Activated T-cell treated with anti-CD3 and anti-CD28 coated beads, Interleukin-2, amount 50 U/mL, for 72 hours (primary cell): ENCODE data around the gene TOPBP1. TPM values are rescaled to one million over a fixed set of nuclear protein-coding genes. Genes with fewer than 3 reads are reported as not detected.
A peak's percentile ranks its signal among the peaks of the same experiment; 100 is the strongest.

Experiments used
- ATAC-seq, 2 donors: fragments of 150-1000 bp; cut with Tn5 transposase; replicated peaks in 1 of 2; 2 replicates each; pipeline ENCODE4 v1.10.0; 2021; ENCODE audit warnings: moderate library complexity in 2 of 2, mild to moderate bottlenecking in 1 of 2
- DNase-seq, 2 donors: peaks; one replicate each; pipeline ENCODE4 v3.0.0; 2021 to 2022; ENCODE audit warnings: mixed read lengths in 1 of 2
- H3K27ac Mint-ChIP-seq: one replicate; pipeline ENCODE4 v1.8.0; 2022; ENCODE audit warnings: mild to moderate bottlenecking, moderate library complexity, mixed read lengths
- H3K27me3 Mint-ChIP-seq: one replicate; pipeline ENCODE4 v1.8.0; 2022; ENCODE audit warnings: low read depth, mixed read lengths
- H3K36me3 Mint-ChIP-seq, 2 donors: one replicate each; pipeline ENCODE4 v1.8.0; 2022; ENCODE audit warnings: mixed read lengths in 2 of 2, mild to moderate bottlenecking in 1 of 2; ENCODE audit not compliant: insufficient read depth in 2 of 2
- H3K4me1 Mint-ChIP-seq: one replicate; pipeline ENCODE4 v1.8.0; 2022; ENCODE audit warnings: low read depth, mixed read lengths
- H3K4me3 Mint-ChIP-seq, 2 donors: one replicate each; pipeline ENCODE4 v1.8.0; 2022; ENCODE audit warnings: mild to moderate bottlenecking in 2 of 2, mixed read lengths in 2 of 2, moderate library complexity in 2 of 2
- H3K9me3 Mint-ChIP-seq, 2 donors: one replicate each; pipeline ENCODE4 v1.8.0; 2022; ENCODE audit warnings: mixed read lengths in 2 of 2
- total RNA-seq, 2 donors: library from RNA; stranded (reverse); gene quantifications; one replicate each; pipeline ENCODE4 v1.2.3, GENCODE V29; 2022

Gene TOPBP1
- total RNA-seq, 2 donors from 2014 or later, result 86.3 to 102 TPM

DNA sequence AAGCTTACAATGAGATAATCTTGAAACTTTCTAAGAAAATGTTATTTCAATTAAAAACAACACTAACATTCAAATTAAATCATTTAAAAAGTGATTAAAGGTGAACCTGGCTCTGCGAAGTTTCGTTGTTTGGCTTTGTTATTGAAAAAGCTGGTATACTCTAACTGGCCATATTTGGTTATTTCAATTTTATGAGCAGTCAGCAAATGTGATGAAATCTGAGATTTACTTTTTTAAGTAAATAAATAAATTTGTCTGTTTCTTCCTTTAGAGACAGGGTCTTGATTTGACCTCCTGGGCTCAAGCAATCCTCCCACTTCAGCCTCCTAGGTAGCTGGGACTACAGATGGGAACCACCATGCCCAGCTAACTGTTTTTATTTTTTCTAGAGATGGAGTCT lies 50.2 kb downstream of the TOPBP1 start:
- peaks cover 16 to 47% of the 10 kb centered on the region in 2 donors for H3K36me3 Mint-ChIP-seq
- H3K9me3 Mint-ChIP-seq, result no peaks in the 10 kb centered on the region
- no peak for DNase-seq
- no peak overlapping the region for H3K4me3 Mint-ChIP-seq
- no peaks in the 10 kb centered on the region for H3K4me1 Mint-ChIP-seq
- no peaks in the 10 kb centered on the region for H3K27me3 Mint-ChIP-seq
- no peak for ATAC-seq
- H3K27ac Mint-ChIP-seq, result no peak overlapping the region

- H3K4me3 Mint-ChIP-seq, result no peak overlapping the region
- no peaks in the 10 kb centered on the region for H3K4me1 Mint-ChIP-seq
- no peaks in the 10 kb centered on the region for H3K9me3 Mint-ChIP-seq
- no peaks in the 10 kb centered on the region for H3K27me3 Mint-ChIP-seq
- DNase-seq (no peak), ATAC-seq (no peak)
- peaks cover 16 to 48% of the 10 kb centered on the region in 2 donors for H3K36me3 Mint-ChIP-seq
- H3K27ac Mint-ChIP-seq, result no peak overlapping the region
Observed at GRCh38 chr3:133610031-133610430, 51.7 kb downstream of the TOPBP1 start.

GRCh38 chr3:133608388-133608787 lies 53.4 kb downstream of the TOPBP1 start:
- Mint-ChIP-seq H3K27me3 (no peaks in the 10 kb centered on the region), H3K36me3 (peaks cover 14 to 53% of the 10 kb centered on the region in 2 donors), H3K27ac (no peak overlapping the region), H3K4me3 (no peak overlapping the region), H3K4me1 (no peaks in the 10 kb centered on the region), H3K9me3 (no peaks in the 10 kb centered on the region)
- ATAC-seq, result no peak
- DNase-seq, result no peak

GRCh38 chr3:133607816-133608215 lies 53.9 kb downstream of the TOPBP1 start:
- no peaks in the 10 kb centered on the region for H3K9me3 Mint-ChIP-seq
- ATAC-seq (no peak), DNase-seq (no peak)
- no peaks in the 10 kb centered on the region for H3K4me1 Mint-ChIP-seq
- peak overlapping the region; percentile 37 for H3K27ac Mint-ChIP-seq
- H3K36me3 Mint-ChIP-seq, result peaks cover 14 to 51% of the 10 kb centered on the region in 2 donors
- no peak overlapping the region for H3K4me3 Mint-ChIP-seq
- no peaks in the 10 kb centered on the region for H3K27me3 Mint-ChIP-seq

DNA sequence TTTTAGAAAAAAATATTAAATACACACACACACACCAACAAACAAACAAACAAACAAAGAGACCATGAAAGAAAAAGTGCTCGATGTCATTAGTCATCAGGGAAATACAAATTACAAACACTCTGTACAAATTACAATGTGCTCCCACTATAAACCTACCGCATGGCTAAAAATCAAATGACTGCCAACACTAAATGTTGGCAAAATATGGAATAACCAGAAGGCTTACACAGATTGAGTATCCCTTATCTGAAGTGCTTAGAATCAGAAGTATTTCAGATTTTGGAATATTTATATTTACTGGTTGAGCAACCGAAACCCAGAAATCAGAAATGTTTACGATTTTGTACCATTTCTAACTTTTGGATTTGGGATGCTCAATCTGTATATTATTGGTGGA lies 54.8 kb downstream of the TOPBP1 start:
- DNase-seq (no peak), ATAC-seq (no peak)
- Mint-ChIP-seq H3K4me1 (no peaks in the 10 kb centered on the region), H3K36me3 (peaks cover 14 to 49% of the 10 kb centered on the region in 2 donors), H3K27ac (no peak overlapping the region), H3K4me3 (no peak overlapping the region), H3K9me3 (no peaks in the 10 kb centered on the region), H3K27me3 (no peaks in the 10 kb centered on the region)

DNA sequence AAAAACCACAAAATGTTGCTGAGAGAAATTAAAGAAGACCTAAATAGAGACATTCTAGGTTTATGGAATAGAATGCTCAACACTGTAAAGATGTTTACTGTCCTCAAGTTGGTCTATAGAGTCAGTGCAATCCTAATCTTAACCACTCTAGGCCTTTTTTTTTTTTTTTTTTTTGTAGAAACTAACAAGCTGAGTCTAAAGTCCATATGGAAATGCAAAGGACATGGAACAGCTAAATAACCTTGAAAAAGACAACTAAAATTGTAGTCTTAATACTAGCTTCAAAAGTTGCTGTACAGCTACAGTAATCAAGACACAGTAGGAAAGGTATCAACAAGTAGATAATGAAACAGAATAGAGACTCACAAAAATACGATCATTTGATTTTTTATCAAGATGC lies 55.4 kb downstream of the TOPBP1 start:
- DNase-seq, result no peak
- Mint-ChIP-seq H3K27ac (no peak overlapping the region), H3K4me1 (no peaks in the 10 kb centered on the region), H3K9me3 (no peaks in the 10 kb centered on the region), H3K4me3 (no peak overlapping the region), H3K36me3 (peaks cover 14 to 51% of the 10 kb centered on the region in 2 donors), H3K27me3 (no peaks in the 10 kb centered on the region)
- ATAC-seq, result no peak

- H3K27me3 Mint-ChIP-seq, result no peaks in the 10 kb centered on the region
- H3K4me3 Mint-ChIP-seq, result no peak overlapping the region
- no peaks in the 10 kb centered on the region for H3K9me3 Mint-ChIP-seq
- ATAC-seq (no peak), DNase-seq (no peak)
- peaks cover 9% of the 10 kb centered on the region for H3K4me1 Mint-ChIP-seq
- peaks cover 4 to 16% of the 10 kb centered on the region in 2 donors for H3K36me3 Mint-ChIP-seq
- H3K27ac Mint-ChIP-seq, result no peak overlapping the region
Observed at GRCh38 chr3:133600572-133601081, 61.1 kb downstream of the TOPBP1 start.

- no peaks in the 10 kb centered on the region for H3K9me3 Mint-ChIP-seq
- H3K27me3 Mint-ChIP-seq, result no peaks in the 10 kb centered on the region
- peaks cover 21% of the 10 kb centered on the region for H3K4me1 Mint-ChIP-seq
- no peak for DNase-seq
- ATAC-seq, result no peak
- H3K27ac Mint-ChIP-seq, result no peak overlapping the region
- H3K4me3 Mint-ChIP-seq, result no peak overlapping the region
- peaks cover 4 to 10% of the 10 kb centered on the region in 2 donors for H3K36me3 Mint-ChIP-seq
Observed at GRCh38 chr3:133599280-133599679, 62.5 kb downstream of the TOPBP1 start.

DNA sequence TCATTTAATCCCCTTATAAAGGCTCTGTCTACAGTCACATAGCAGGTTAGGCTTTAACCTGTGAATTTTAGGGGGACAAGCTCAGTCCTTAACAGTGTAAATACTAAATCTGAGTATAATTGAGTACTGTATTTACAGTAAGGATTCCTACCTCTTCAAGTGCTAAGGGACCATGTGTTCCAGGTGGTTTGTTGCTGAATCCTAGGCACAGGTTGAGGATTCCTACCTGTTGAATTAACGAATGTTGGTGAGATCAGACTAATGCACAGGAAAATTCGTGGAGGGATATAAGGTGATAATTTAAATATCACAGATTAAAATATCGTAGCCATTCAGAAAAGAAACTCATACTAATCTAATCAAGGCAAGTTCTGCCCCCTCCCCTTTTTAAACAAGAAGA lies 63.3 kb downstream of the TOPBP1 start:
- DNase-seq, result no peak
- H3K27ac Mint-ChIP-seq, result peak overlapping the region; percentile 27
- H3K4me1 Mint-ChIP-seq, result peaks cover 22% of the 10 kb centered on the region
- H3K4me3 Mint-ChIP-seq, result no peak overlapping the region
- H3K9me3 Mint-ChIP-seq, result no peaks in the 10 kb centered on the region
- H3K27me3 Mint-ChIP-seq, result no peaks in the 10 kb centered on the region
- H3K36me3 Mint-ChIP-seq, result peaks cover 4 to 8% of the 10 kb centered on the region in 2 donors
- no peak for ATAC-seq

GRCh38 chr3:133595341-133595740 lies 66.4 kb downstream of the TOPBP1 start:
- Mint-ChIP-seq H3K27ac (peak overlapping the region; percentile 51), H3K4me1 (peaks cover 46% of the 10 kb centered on the region), H3K9me3 (no peaks in the 10 kb centered on the region), H3K36me3 (peaks cover 2% of the 10 kb centered on the region in 2 donors), H3K27me3 (no peaks in the 10 kb centered on the region), H3K4me3 (peak overlapping the region; percentile 16 to 57)
- ATAC-seq (peak; percentile 92 to 94), DNase-seq (peak; percentile 44 to 67)

GRCh38 chr3:133593243-133593642 lies 68.5 kb downstream of the TOPBP1 start:
- ATAC-seq (peak in 1 of 2 donors; percentile 2), DNase-seq (no peak)
- no peaks in the 10 kb centered on the region for H3K9me3 Mint-ChIP-seq
- peaks cover 61% of the 10 kb centered on the region for H3K4me1 Mint-ChIP-seq
- peak overlapping the region in 1 of 2 donors; percentile 1 for H3K4me3 Mint-ChIP-seq
- H3K27ac Mint-ChIP-seq, result peak overlapping the region; percentile 7
- peaks cover 5 to 17% of the 10 kb centered on the region in 2 donors for H3K36me3 Mint-ChIP-seq
- no peaks in the 10 kb centered on the region for H3K27me3 Mint-ChIP-seq

GRCh38 chr3:133592843-133593242 lies 68.9 kb downstream of the TOPBP1 start:
- peak; percentile 37 to 40 for DNase-seq
- peak; percentile 44 to 58 for ATAC-seq

DNA sequence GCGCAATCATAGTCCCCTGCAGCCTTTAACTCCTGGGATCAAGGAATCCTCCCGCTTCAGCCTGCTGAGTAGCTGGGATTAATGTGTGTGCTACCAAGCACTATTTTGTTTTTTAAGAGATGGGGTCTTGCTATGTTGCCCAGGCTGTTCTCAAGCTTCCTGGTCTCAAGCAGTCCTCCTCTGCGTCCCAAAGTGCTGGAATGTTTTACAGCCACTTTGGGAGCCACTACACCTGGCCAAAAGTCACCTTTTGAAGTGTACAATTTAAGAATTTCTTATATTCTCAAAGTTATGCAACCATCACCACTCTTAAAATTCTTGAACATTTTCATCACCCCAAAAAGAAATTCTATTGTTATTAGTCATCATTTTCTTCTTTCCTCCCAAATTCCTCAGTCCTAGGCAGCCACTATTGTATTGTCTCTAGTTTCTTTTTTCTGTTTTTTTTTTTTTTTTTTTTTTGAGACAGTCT lies 70.4 kb downstream of the TOPBP1 start:
- Mint-ChIP-seq H3K4me1 (peaks cover 75% of the 10 kb centered on the region), H3K4me3 (no peak overlapping the region), H3K36me3 (peaks cover 7 to 19% of the 10 kb centered on the region in 2 donors), H3K27me3 (no peaks in the 10 kb centered on the region), H3K27ac (peak overlapping the region; percentile 54), H3K9me3 (no peaks in the 10 kb centered on the region)
- DNase-seq (no peak), ATAC-seq (no peak)

More at GRCh38 chr3:133592843-133593242, 68.9 kb downstream of the TOPBP1 start:
- H3K4me3 Mint-ChIP-seq, result peak overlapping the region in 1 of 2 donors; percentile 3
- H3K36me3 Mint-ChIP-seq, result peaks cover 5 to 17% of the 10 kb centered on the region in 2 donors
- no peaks in the 10 kb centered on the region for H3K27me3 Mint-ChIP-seq
- H3K9me3 Mint-ChIP-seq, result no peaks in the 10 kb centered on the region
- H3K4me1 Mint-ChIP-seq, result peaks cover 65% of the 10 kb centered on the region
- H3K27ac Mint-ChIP-seq, result peak overlapping the region; percentile 7

DNA sequence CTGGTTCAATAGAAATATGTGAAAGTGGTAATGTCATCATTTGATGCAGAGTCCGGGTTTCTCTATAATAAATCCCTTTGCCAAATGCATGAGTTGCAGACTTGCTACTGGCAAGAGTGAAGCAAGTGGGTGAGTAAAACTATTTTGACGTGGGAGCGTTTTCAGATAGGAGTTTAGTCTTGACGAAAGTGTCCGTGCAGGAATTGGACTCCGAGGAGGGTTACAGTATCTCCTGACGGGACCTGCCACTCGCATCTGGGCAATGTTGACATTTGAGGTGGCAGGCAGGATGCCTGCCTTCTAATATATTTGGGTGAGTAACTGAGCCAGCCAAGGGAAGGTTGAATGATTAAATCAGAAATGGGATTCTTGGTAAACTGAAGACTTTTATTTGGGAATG lies 72.2 kb downstream of the TOPBP1 start:
- peaks cover 7 to 26% of the 10 kb centered on the region in 2 donors for H3K36me3 Mint-ChIP-seq
- ATAC-seq (no peak), DNase-seq (no peak)
- no peak overlapping the region for H3K4me3 Mint-ChIP-seq
- no peaks in the 10 kb centered on the region for H3K27me3 Mint-ChIP-seq
- peak overlapping the region; percentile 93 for H3K27ac Mint-ChIP-seq
- peaks cover 66% of the 10 kb centered on the region for H3K4me1 Mint-ChIP-seq
- no peaks in the 10 kb centered on the region for H3K9me3 Mint-ChIP-seq
